ENCODE data around the gene PYCARD. TPM values are rescaled to one million over a fixed set of nuclear protein-coding genes. Genes with fewer than 3 reads are reported as not detected.
A peak's percentile ranks its signal among the peaks of the same experiment; 100 is the strongest.
"Not testable (repeated sequence)": the region's sequence is repeated elsewhere in the genome, so short reads cannot be mapped to it uniquely, and the experiment has no call there.

The PYCARD gene
- total RNA-seq (2012; rRNA removed) = 51.5 and 71.2 TPM in 2 replicates

- H3K4me3 ChIP-seq (ENCODE audit: low read length) = peak within 1 kb of the TSS; percentile 88
- H3K4me1 ChIP-seq (ENCODE audit: control insufficient read depth, insufficient read depth, low read length) = peaks cover 17% of the 10 kb centered on the region
- H3K4me2 ChIP-seq (ENCODE audit: low read length) = peak within 1 kb of the TSS; percentile 87
Measured at GRCh38 chr16:31202414-31203375, at the start of gene PYCARD. PYCARD (minus strand) TSS chr16:31202760; CDS start chr16:31202690, 70 bp downstream.

GRCh38 chr16:31251435-31251834, 48.9 kb upstream of the PYCARD start:
- no peaks in the 10 kb centered on the region for H3K9me3 ChIP-seq (replicated peaks; ENCODE audit: low read length)
- H3K9ac ChIP-seq (ENCODE audit: low read depth, low read length) = no peak overlapping the region
- no peak overlapping the region for H3K4me3 ChIP-seq (ENCODE audit: low read length)
- no peaks in the 10 kb centered on the region for H3K4me1 ChIP-seq (ENCODE audit: control insufficient read depth, insufficient read depth, low read length)
- no peaks in the 10 kb centered on the region for H3K36me3 ChIP-seq (ENCODE audit: insufficient read depth, low read length)
- peaks cover 5% of the 10 kb centered on the region for H3K27me3 ChIP-seq (ENCODE audit: control insufficient read depth, insufficient read depth, low read length)
- H3K4me2 ChIP-seq (ENCODE audit: low read length) = no peak overlapping the region

More at GRCh38 chr16:31202414-31203375, at the start of gene PYCARD:
- peak within 1 kb of the TSS; percentile 73 for H3K9ac ChIP-seq (ENCODE audit: low read depth, low read length)
- H3K9me3 ChIP-seq (replicated peaks; ENCODE audit: low read length) = no peaks in the 10 kb centered on the region
- peaks cover 14% of the 10 kb centered on the region for H3K36me3 ChIP-seq (ENCODE audit: insufficient read depth, low read length)
- peaks cover 9% of the 10 kb centered on the region for H3K27me3 ChIP-seq (ENCODE audit: control insufficient read depth, insufficient read depth, low read length)

GRCh38 chr16:31250782-31251384, 48.3 kb upstream of the PYCARD start:
- H3K4me3 ChIP-seq (ENCODE audit: low read length) = no peak overlapping the region
- no peaks in the 10 kb centered on the region for H3K36me3 ChIP-seq (ENCODE audit: insufficient read depth, low read length)
- H3K27me3 ChIP-seq (ENCODE audit: control insufficient read depth, insufficient read depth, low read length) = peaks cover 9% of the 10 kb centered on the region
- H3K9me3 ChIP-seq (replicated peaks; ENCODE audit: low read length) = no peaks in the 10 kb centered on the region
- H3K4me1 ChIP-seq (ENCODE audit: control insufficient read depth, insufficient read depth, low read length) = no peaks in the 10 kb centered on the region
- H3K9ac ChIP-seq (ENCODE audit: low read depth, low read length) = no peak overlapping the region
- no peak overlapping the region for H3K4me2 ChIP-seq (ENCODE audit: low read length)

- H3K36me3 ChIP-seq (ENCODE audit: insufficient read depth, low read length) = no peaks in the 10 kb centered on the region
- H3K27me3 ChIP-seq (ENCODE audit: control insufficient read depth, insufficient read depth, low read length) = peaks cover 9% of the 10 kb centered on the region
- H3K9me3 ChIP-seq (replicated peaks; ENCODE audit: low read length) = no peaks in the 10 kb centered on the region
- H3K4me3 ChIP-seq (ENCODE audit: low read length) = no peak overlapping the region
- H3K9ac ChIP-seq (ENCODE audit: low read depth, low read length) = no peak overlapping the region
- no peak overlapping the region for H3K4me2 ChIP-seq (ENCODE audit: low read length)
- H3K4me1 ChIP-seq (ENCODE audit: control insufficient read depth, insufficient read depth, low read length) = no peaks in the 10 kb centered on the region
Measured at GRCh38 chr16:31248344-31248743, 45.8 kb upstream of the PYCARD start.

GRCh38 chr16:31246296-31246695, 43.7 kb upstream of the PYCARD start:
- H3K36me3 ChIP-seq (ENCODE audit: insufficient read depth, low read length) = no peaks in the 10 kb centered on the region
- H3K4me3 ChIP-seq (ENCODE audit: low read length) = no peak overlapping the region
- peaks cover 15% of the 10 kb centered on the region for H3K27me3 ChIP-seq (ENCODE audit: control insufficient read depth, insufficient read depth, low read length)
- no peaks in the 10 kb centered on the region for H3K4me1 ChIP-seq (ENCODE audit: control insufficient read depth, insufficient read depth, low read length)
- no peak overlapping the region for H3K4me2 ChIP-seq (ENCODE audit: low read length)
- H3K9me3 ChIP-seq (replicated peaks; ENCODE audit: low read length) = no peaks in the 10 kb centered on the region
- H3K9ac ChIP-seq (ENCODE audit: low read depth, low read length) = no peak overlapping the region

GRCh38 chr16:31245598-31245997, 43.0 kb upstream of the PYCARD start:
- not testable (repeated sequence) for H3K4me1 ChIP-seq (ENCODE audit: control insufficient read depth, insufficient read depth, low read length); H3K36me3 ChIP-seq (ENCODE audit: insufficient read depth, low read length); H3K9me3 ChIP-seq (replicated peaks; ENCODE audit: low read length); H3K4me2 ChIP-seq (ENCODE audit: low read length); H3K9ac ChIP-seq (ENCODE audit: low read depth, low read length); H3K4me3 ChIP-seq (ENCODE audit: low read length)
- peaks cover 21% of the 10 kb centered on the region for H3K27me3 ChIP-seq (ENCODE audit: control insufficient read depth, insufficient read depth, low read length)

- no peaks in the 10 kb centered on the region for H3K4me1 ChIP-seq (ENCODE audit: control insufficient read depth, insufficient read depth, low read length)
- H3K9me3 ChIP-seq (replicated peaks; ENCODE audit: low read length) = no peaks in the 10 kb centered on the region
- H3K4me3 ChIP-seq (ENCODE audit: low read length) = no peak overlapping the region
- H3K27me3 ChIP-seq (ENCODE audit: control insufficient read depth, insufficient read depth, low read length) = peaks cover 31% of the 10 kb centered on the region
- H3K36me3 ChIP-seq (ENCODE audit: insufficient read depth, low read length) = no peaks in the 10 kb centered on the region
- H3K9ac ChIP-seq (ENCODE audit: low read depth, low read length) = no peak overlapping the region
- H3K4me2 ChIP-seq (ENCODE audit: low read length) = no peak overlapping the region
Measured at GRCh38 chr16:31243734-31244670, 41.4 kb upstream of the PYCARD start.

- no peaks in the 10 kb centered on the region for H3K4me1 ChIP-seq (ENCODE audit: control insufficient read depth, insufficient read depth, low read length)
- no peaks in the 10 kb centered on the region for H3K9me3 ChIP-seq (replicated peaks; ENCODE audit: low read length)
- no peak overlapping the region for H3K4me2 ChIP-seq (ENCODE audit: low read length)
- H3K36me3 ChIP-seq (ENCODE audit: insufficient read depth, low read length) = no peaks in the 10 kb centered on the region
- no peak overlapping the region for H3K9ac ChIP-seq (ENCODE audit: low read depth, low read length)
- H3K27me3 ChIP-seq (ENCODE audit: control insufficient read depth, insufficient read depth, low read length) = peaks cover 33% of the 10 kb centered on the region
- no peak overlapping the region for H3K4me3 ChIP-seq (ENCODE audit: low read length)
Measured at GRCh38 chr16:31242206-31242605, 39.6 kb upstream of the PYCARD start.

- H3K9me3 ChIP-seq (replicated peaks; ENCODE audit: low read length) = no peaks in the 10 kb centered on the region
- H3K36me3 ChIP-seq (ENCODE audit: insufficient read depth, low read length) = no peaks in the 10 kb centered on the region
- H3K9ac ChIP-seq (ENCODE audit: low read depth, low read length) = no peak overlapping the region
- H3K4me1 ChIP-seq (ENCODE audit: control insufficient read depth, insufficient read depth, low read length) = no peaks in the 10 kb centered on the region
- H3K4me3 ChIP-seq (ENCODE audit: low read length) = no peak overlapping the region
- H3K27me3 ChIP-seq (ENCODE audit: control insufficient read depth, insufficient read depth, low read length) = peaks cover 29% of the 10 kb centered on the region
- no peak overlapping the region for H3K4me2 ChIP-seq (ENCODE audit: low read length)
Measured at GRCh38 chr16:31238041-31238440, 35.5 kb upstream of the PYCARD start.

GRCh38 chr16:31229501-31229900, 26.9 kb upstream of the PYCARD start:
- no peak overlapping the region for H3K4me3 ChIP-seq (ENCODE audit: low read length)
- no peak overlapping the region for H3K9ac ChIP-seq (ENCODE audit: low read depth, low read length)
- no peak overlapping the region for H3K4me2 ChIP-seq (ENCODE audit: low read length)
- no peaks in the 10 kb centered on the region for H3K36me3 ChIP-seq (ENCODE audit: insufficient read depth, low read length)
- peaks cover 4% of the 10 kb centered on the region for H3K4me1 ChIP-seq (ENCODE audit: control insufficient read depth, insufficient read depth, low read length)
- H3K9me3 ChIP-seq (replicated peaks; ENCODE audit: low read length) = no peaks in the 10 kb centered on the region
- H3K27me3 ChIP-seq (ENCODE audit: control insufficient read depth, insufficient read depth, low read length) = no peaks in the 10 kb centered on the region

GRCh38 chr16:31228206-31228605, 25.6 kb upstream of the PYCARD start:
- Histone ChIP-seq H3K4me3 (ENCODE audit: low read length) (no peak overlapping the region), H3K9me3 (replicated peaks; ENCODE audit: low read length) (no peaks in the 10 kb centered on the region), H3K27me3 (ENCODE audit: control insufficient read depth, insufficient read depth, low read length) (no peaks in the 10 kb centered on the region), H3K36me3 (ENCODE audit: insufficient read depth, low read length) (no peaks in the 10 kb centered on the region), H3K4me2 (ENCODE audit: low read length) (no peak overlapping the region), H3K4me1 (ENCODE audit: control insufficient read depth, insufficient read depth, low read length) (peaks cover 4% of the 10 kb centered on the region), H3K9ac (ENCODE audit: low read depth, low read length) (no peak overlapping the region)
